VCaP (cell line): ENCODE measurements around the gene EFEMP1.
A peak's percentile ranks its signal among the peaks of the same experiment; 100 is the strongest.

Experiments
- H3K27ac ChIP-seq: fragments of 450-650 bp; 2 replicates; pipeline ENCODE4 v1.5.1; 2017
- CTCF ChIP-seq: fragments of 450-650 bp; conservative IDR thresholded peaks from 2 replicates; pipeline ENCODE4 v1.5.1; 2017; ENCODE audit warnings: mild to moderate bottlenecking, moderate library complexity

EFEMP1 gene

GRCh38 chr2:55923091-55923981 is at the start of gene EFEMP1:
EFEMP1 (minus strand) TSS chr2:55923782; CDS start chr2:55922440, 1,342 bp downstream.
- TF ChIP-seq CTCF: peak; percentile 46
- H3K27ac ChIP-seq: no peak within 1 kb of the TSS

- no peak for TF ChIP-seq CTCF
- no peak overlapping the region for H3K27ac ChIP-seq
Measured at GRCh38 chr2:55970500-55970899, 46.9 kb upstream of the EFEMP1 start.

GRCh38 chr2:55968941-55969340 is 45.4 kb upstream of the EFEMP1 start:
- TF ChIP-seq CTCF: no peak
- H3K27ac ChIP-seq: no peak overlapping the region

GRCh38 chr2:55966401-55967118 is 43.0 kb upstream of the EFEMP1 start:
- H3K27ac ChIP-seq: no peak overlapping the region
- no peak for TF ChIP-seq CTCF

GRCh38 chr2:55965966-55966365 is 42.4 kb upstream of the EFEMP1 start:
- no peak for TF ChIP-seq CTCF
- H3K27ac ChIP-seq: no peak overlapping the region

- H3K27ac ChIP-seq: no peak overlapping the region
- TF ChIP-seq CTCF: no peak
Measured at GRCh38 chr2:55965276-55965675, 41.7 kb upstream of the EFEMP1 start.

GRCh38 chr2:55962915-55963314 is 39.3 kb upstream of the EFEMP1 start:
- no peak for TF ChIP-seq CTCF
- no peak overlapping the region for H3K27ac ChIP-seq
